NT2/D1 (cell line): Measurements from ENCODE around the gene FRYL.

ENCODE experiments used
- YY1 ChIP-seq: IDR thresholded peaks from 2 replicates; pipeline ENCODE4 v1.6.1; 2011; ENCODE audit not compliant: insufficient read length, insufficient read depth
- ZNF274 ChIP-seq: IDR thresholded peaks from 2 replicates; pipeline ENCODE4 v1.6.1; 2011; ENCODE audit warnings: mild to moderate bottlenecking, low read depth, low read length

DNA sequence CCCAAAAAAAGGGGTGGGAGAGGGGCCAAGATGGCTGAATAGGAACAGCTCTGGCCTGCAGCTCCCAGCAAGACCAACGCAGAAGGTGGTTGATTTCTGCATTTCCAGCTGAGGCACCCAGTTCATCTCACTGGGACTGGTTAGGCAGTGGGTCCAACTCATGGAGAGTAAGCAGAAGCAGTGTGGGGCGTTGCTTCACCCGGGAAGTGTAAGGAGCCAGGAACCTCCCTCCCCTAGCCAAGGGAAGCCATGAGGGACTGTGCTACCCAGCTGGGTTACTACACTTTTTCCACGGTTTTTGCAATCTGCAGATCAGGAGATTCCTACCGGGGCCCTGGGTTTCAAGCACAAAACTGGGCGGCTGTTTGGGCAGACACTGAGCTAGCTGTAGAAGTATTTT lies 36.9 kb upstream of the FRYL start:
- TF ChIP-seq ZNF274 (no peak), YY1 (no peak)
